AG08396 (cell line): Measurements from ENCODE around the gene NAAA.
"Not testable (repeated sequence)": the region's sequence is repeated elsewhere in the genome, so short reads cannot be mapped to it uniquely, and the experiment has no call there.

Experiments used
- DNase-seq: peaks from one replicate; pipeline ENCODE4 v3.0.0; 2012; ENCODE audit warnings: low spot score, mixed read lengths

The NAAA gene

GRCh38 chr4:75940692-75941253 is at the start of gene NAAA:
TSS of gene NAAA (minus strand) at chr4:75941013. CDS start at chr4:75940949, 64 bp downstream.
- peak; percentile 85 for DNase-seq

- DNase-seq, result no peak
These were observed 49.2 kb upstream of the NAAA start for GRCh38 chr4:75989846-75990528.

DNA sequence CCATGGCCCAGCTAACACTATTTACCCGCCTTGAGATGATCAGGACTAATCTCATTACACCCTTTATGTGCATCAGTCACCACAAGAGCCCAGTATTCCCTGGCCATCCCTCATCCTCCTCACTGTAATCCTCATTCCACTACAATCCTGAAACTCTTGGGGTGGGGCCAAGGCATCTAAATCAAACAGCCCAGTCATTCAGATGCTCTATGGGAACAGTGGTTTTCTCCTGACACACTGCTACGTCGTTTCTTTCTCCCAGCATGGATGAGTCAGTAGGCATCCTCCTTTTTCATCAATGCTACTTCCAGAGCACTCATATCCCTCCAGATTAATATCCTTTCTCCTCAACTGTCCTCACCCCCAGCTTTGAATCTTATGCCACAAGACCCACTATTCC is 44.3 kb upstream of the NAAA start:
- peak; percentile 85 for DNase-seq

GRCh38 chr4:75980576-75980975 is 39.8 kb upstream of the NAAA start:
- no peak for DNase-seq

DNA sequence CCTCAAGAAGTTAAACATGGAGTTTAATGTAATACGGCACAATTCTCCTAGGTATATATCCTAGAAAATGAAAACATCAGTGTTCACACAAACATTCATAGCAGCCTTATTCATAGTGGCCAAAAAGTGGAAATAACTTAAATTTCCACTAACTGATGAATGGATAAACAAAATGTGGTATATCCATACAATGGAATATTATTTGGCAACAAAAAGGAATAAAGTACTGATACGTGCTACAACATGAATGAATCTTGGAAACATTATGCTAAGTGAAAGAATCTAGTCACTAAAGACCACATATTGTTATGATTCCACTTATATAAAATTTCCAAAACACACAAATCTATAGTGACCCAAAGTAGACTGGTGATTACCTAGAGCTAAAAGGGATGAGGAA is 35.4 kb upstream of the NAAA start:
- no peak for DNase-seq

- DNase-seq, result no peak
These were observed 33.0 kb upstream of the NAAA start for GRCh38 chr4:75973766-75974165.

- no peak for DNase-seq
These were observed 27.3 kb upstream of the NAAA start for GRCh38 chr4:75968084-75968483.

GRCh38 chr4:75963558-75963957 is 22.7 kb upstream of the NAAA start:
- no peak for DNase-seq

DNA sequence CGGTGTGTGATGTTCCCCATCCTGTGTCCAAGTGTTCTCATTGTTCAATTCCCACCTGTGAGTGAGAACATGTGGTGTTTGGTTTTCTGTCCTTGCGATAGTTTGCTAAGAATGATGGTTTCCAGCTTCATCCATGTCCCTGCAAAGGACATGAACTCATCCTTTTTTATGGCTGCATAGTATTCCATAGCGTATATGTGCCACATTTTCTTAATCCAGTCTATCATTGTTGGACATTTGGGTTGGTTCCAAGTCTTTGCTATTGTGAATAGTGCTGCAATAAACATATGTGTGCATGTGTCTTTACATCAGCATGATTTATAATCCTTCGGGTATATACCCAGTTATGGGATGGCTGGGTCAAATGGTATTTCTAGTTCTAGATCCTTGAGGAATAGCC is 21.3 kb upstream of the NAAA start:
- not testable (repeated sequence) for DNase-seq

DNA sequence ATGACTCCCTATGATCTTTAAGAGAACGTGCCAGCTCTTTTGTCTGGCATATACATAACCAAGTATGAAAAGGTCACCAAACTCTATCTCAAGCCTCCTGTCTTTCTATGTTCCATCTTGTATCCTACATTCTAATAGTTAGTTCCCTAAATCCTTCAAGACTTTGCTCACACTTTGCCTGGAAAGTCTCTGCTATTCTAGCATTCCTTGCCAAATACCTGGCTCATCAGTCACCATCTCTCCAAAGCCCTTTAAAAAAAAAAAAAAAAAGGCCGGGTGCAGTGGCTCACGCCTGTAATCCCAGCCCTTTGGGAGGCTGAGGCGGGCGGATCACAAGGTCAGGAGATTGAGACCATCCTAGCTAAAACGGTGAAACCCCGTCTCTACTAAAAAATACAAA is 17.7 kb upstream of the NAAA start:
- DNase-seq, result not testable (repeated sequence)

- not testable (repeated sequence) for DNase-seq
These were observed 14.0 kb upstream of the NAAA start for GRCh38 chr4:75954811-75955210.

- DNase-seq, result no peak
These were observed 12.7 kb upstream of the NAAA start for GRCh38 chr4:75953509-75953908.

DNA sequence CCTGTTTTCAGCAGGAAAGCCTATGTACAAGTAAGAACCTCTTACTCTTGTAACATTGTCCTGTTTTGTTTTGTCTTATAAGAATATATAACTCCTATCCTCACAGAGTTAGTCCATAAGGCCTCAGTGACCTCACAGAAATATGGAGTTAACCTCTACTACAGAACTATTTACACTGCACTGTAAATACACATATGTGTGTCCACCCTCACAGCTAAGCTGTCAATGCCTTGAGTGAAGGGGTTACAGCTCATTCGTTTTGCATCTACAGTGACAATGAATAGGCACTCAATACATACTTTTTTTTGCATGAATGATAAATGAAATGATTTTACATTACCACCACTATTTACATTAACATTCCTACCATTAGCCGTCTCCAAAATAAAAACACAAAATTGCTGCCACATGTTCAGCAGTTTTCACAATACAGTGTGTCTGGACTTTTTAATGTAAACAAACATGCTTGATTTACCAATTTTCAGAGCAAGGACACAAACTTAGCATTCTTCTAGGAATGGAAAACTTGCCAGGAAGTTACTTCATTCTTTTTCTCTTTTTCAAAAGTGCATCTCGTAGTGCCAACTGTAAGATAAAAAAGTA is 9.5 kb upstream of the NAAA start:
- no peak for DNase-seq

GRCh38 chr4:75948822-75949444 is 8.1 kb upstream of the NAAA start:
- DNase-seq, result no peak

- peak; percentile 87 for DNase-seq
These were observed 722 bp downstream of the NAAA start for GRCh38 chr4:75939890-75940691.

- DNase-seq, result no peak
These were observed 5.2 kb downstream of the NAAA start for GRCh38 chr4:75935628-75936027.

GRCh38 chr4:75930152-75930551 is 10.7 kb downstream of the NAAA start:
- DNase-seq, result no peak

DNA sequence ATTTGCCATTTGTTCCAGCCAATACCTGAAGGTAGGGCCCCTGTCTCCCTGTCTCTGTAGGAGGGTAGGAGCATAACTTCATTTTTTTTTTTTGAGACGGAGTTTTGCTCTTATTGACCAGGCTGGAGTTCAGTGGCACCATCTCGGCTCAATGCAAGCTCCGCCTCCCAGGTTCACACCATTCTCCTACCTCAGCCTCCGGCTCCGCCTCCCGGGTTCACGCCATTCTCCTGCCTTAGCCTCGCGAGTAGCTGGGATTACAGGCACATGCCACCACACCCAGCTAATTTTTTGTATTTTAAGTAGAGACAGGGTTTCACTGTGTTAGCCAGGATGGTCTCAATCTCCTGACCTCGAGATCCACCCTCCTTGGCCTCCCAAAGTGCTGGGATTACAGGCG is 15.9 kb downstream of the NAAA start:
- not testable (repeated sequence) for DNase-seq

DNA sequence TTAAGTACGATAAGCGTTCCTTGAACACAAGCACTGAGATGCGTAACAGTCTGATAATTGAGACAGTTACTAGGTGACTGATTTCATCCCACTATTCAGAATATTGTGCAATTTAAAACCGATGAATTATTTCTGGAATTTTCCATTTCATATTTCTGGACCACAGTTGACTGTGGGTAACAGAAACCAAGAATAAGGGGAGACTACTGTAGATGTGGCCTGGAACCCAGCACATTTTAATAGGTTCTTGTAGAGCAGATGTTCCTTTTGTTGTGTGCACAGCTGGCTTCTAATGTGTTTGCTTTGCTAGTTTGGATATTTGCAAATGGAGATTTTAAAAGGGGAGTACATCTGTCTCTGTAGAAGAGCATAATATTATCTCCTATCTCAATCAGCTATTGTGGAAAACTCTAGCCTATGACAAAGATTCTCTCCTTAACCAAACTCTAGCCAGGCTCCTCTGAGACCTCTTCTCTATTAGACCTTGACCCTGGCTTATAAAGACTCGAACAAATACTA is 16.4 kb downstream of the NAAA start:
- DNase-seq, result no peak

DNA sequence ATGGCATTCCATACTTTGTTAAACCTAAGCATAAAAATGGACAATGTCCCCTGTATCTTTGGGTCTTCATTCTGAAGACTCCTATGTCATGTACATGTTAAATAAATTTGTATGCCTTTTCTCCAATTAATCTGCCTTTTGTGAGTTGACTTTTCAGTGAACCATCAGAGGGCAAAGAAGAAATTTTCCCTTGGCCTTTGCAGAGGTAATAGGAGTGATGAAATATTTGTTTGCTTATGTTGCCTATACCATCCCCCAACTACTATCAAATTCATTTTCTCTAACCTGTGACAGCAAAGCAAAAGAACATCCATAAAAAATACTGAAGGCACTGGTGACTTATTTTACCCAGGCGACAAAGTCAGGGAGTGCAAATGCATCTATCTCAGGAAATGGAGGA is 18.2 kb downstream of the NAAA start:
- DNase-seq, result no peak

DNA sequence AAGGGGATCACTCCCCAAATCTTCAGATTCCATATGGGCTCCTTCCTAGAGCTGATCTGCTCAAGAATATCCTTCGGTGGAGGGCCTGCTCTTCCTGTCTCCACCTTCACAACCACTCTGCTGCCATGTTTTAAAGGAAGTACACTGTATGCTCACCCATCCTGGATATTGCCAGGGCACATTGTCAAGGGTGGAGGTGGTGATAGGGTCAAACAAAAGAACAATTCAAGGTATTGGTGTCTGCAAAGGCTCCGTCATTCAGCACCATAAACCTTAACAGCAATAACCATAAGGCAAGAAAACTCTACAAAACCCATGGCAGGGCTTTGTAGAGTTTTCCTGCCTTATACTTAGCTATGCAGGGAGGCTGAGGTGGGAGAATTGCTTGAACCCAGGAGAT is 18.9 kb downstream of the NAAA start:
- no peak for DNase-seq

DNA sequence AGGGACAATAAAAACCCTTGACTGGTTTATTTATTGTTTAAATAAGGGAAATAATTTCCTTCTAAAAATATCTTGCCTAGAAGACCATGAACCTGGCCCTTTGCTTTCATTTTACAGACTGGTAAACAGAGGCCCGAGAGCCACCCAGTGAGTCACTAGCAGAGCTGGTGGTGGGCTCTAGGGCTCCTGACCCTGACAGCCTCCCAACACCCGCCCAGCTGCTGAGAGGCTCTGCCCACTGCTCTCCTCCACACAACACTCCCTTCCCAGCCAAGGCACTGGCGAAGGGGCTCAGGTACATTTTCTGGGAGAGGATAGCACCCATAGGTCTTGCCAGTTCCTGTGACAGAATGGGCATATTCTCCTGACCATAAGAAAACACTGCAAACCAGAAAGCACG is 20.5 kb downstream of the NAAA start:
- DNase-seq, result no peak
